ENCODE results near the gene SMARCC2. TPM values are rescaled to one million over a fixed set of nuclear protein-coding genes. Genes with fewer than 3 reads are reported as not detected.

The SMARCC2 gene
- total and polyA plus RNA-seq, 2 donors (not counting 1 experiment from before 2014, with no cell fraction given): 60.2 to 70.8 TPM

DNA sequence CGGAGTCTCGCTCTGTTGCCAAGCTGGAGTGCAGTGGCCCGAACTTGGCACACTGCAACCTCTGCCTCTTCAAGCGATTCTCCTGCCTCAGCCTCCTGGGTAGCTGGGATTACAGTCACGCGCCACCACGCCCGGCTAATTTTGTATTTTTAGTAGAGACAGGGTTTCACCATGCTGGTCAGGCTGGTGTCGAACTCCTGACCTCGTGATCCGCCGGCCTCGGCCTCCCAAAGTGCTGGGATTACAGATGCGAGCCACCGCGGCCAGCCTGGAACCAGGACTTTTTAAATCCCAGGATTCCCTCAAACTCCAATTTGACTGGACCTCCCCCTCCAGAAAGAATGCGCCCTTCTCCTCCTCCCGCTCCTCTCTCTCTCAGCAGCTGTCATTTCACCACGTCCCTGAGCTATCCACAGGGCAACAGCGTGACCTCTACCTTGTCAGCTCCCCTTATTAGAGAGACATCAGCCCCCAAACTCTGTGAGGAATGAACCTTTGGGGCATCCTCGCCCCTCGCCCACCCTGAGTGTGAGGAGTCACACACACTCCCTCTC lies 59.3 kb downstream of the SMARCC2 start:
- no peak for TF ChIP-seq EZH2 (IDR thresholded peaks at IDR 0.05; ENCODE audit: low read length, missing control alignments)
- no peak for TF ChIP-seq CTCF (conservative IDR thresholded peaks at IDR 0.05 in 1 of 2, IDR thresholded peaks at IDR 0.05 in 1 of 2; ENCODE audit: low read depth in 1 of 2, low read length in 2 of 2)
- H3K9me3 ChIP-seq (ENCODE audit: control insufficient read depth, insufficient read depth, low read depth, low read length): no peaks in the 10 kb centered on the region
- H3K4me1 ChIP-seq (ENCODE audit: control insufficient read depth, extremely low read depth, insufficient read depth, low read length): peaks cover 11% of the 10 kb centered on the region
- H3K9ac ChIP-seq (ENCODE audit: insufficient read depth, low read length): no peak overlapping the region
- H2AFZ ChIP-seq (ENCODE audit: low read length): no peak overlapping the region
- H3K4me3 ChIP-seq (replicated peaks in 1 of 4; ENCODE audit: control extremely low read depth in 1 of 4, insufficient read depth in 1 of 4, low read depth in 3 of 4, low read length in 4 of 4): peak overlapping the region; percentile 77 to 97 (median 86)
- H4K20me1 ChIP-seq (ENCODE audit: control insufficient read depth, extremely low read depth, insufficient read depth, low read length): no peaks in the 10 kb centered on the region
- no peaks in the 10 kb centered on the region for H3K27me3 ChIP-seq (ENCODE audit: control insufficient read depth, insufficient read depth, low read length)
- H3K27ac ChIP-seq (ENCODE audit: insufficient read depth, low read length): no peak overlapping the region
- H3K79me2 ChIP-seq (ENCODE audit: control insufficient read depth, insufficient read depth, low read length): peaks cover 25% of the 10 kb centered on the region
- no peak for DNase-seq (ENCODE audit: low read depth in 2 of 2)
- peaks cover 25% of the 10 kb centered on the region for H3K36me3 ChIP-seq (ENCODE audit: control insufficient read depth, insufficient read depth, low read length)
- peak overlapping the region; percentile 92 for H3K4me2 ChIP-seq (ENCODE audit: extremely low read depth, insufficient read depth, low read length)

DNA sequence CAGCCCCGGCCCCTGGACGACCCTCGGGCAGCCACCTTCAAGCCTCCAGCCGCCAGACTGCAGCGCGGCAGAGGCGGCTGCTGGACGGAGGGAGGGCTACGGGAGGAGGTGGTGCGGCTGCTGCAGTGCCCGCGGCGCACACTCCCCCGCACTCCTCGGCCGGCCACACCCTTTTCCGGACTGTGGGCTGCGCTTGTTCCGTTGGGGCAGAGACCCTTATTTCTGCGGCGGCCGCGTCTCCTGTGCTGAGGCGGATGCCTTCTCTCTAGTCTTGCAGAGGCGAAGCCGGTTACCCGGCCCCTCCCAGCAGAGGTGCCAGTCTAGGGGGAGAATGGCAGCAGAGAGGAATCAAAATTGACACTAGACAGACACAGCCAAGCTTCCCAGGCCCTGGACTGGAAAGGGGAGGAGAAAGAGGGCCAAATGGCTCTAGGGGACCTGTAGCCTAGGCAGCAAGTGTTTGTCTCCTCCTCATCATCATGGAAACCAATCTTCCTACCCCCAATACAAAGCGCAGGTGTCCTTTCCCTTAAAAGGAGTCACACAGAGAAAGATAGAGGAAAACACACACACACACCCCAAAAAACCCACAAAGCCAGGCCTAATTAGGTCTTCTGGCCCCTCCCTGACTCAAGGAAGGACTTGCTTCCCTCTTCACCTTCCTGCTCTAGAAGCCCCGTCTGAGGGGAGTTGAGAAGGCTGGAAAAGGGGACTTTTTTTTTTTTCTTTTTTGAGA lies 59.9 kb downstream of the SMARCC2 start:
- no peaks in the 10 kb centered on the region for H3K9me3 ChIP-seq (ENCODE audit: control insufficient read depth, insufficient read depth, low read depth, low read length)
- H3K36me3 ChIP-seq (ENCODE audit: control insufficient read depth, insufficient read depth, low read length): peaks cover 25% of the 10 kb centered on the region
- H3K9ac ChIP-seq (ENCODE audit: insufficient read depth, low read length): peak overlapping the region; percentile 54
- no peaks in the 10 kb centered on the region for H4K20me1 ChIP-seq (ENCODE audit: control insufficient read depth, extremely low read depth, insufficient read depth, low read length)
- H3K27me3 ChIP-seq (ENCODE audit: control insufficient read depth, insufficient read depth, low read length): no peaks in the 10 kb centered on the region
- TF ChIP-seq CTCF (conservative IDR thresholded peaks at IDR 0.05 in 1 of 2, IDR thresholded peaks at IDR 0.05 in 1 of 2; ENCODE audit: low read depth in 1 of 2, low read length in 2 of 2) (no peak), EZH2 (IDR thresholded peaks at IDR 0.05; ENCODE audit: low read length, missing control alignments) (no peak)
- no peak overlapping the region for H2AFZ ChIP-seq (ENCODE audit: low read length)
- peaks cover 11% of the 10 kb centered on the region for H3K4me1 ChIP-seq (ENCODE audit: control insufficient read depth, extremely low read depth, insufficient read depth, low read length)
- peak overlapping the region; percentile 77 to 97 (median 86) for H3K4me3 ChIP-seq (replicated peaks in 1 of 4; ENCODE audit: control extremely low read depth in 1 of 4, insufficient read depth in 1 of 4, low read depth in 3 of 4, low read length in 4 of 4)
- peaks cover 25% of the 10 kb centered on the region for H3K79me2 ChIP-seq (ENCODE audit: control insufficient read depth, insufficient read depth, low read length)
- peak; percentile 30 to 51 for DNase-seq (ENCODE audit: low read depth in 2 of 2)
- H3K27ac ChIP-seq (ENCODE audit: insufficient read depth, low read length): peak overlapping the region; percentile 80
- peak overlapping the region; percentile 92 for H3K4me2 ChIP-seq (ENCODE audit: extremely low read depth, insufficient read depth, low read length)

- Histone ChIP-seq H3K4me1 (ENCODE audit: control insufficient read depth, extremely low read depth, insufficient read depth, low read length) (peaks cover 11% of the 10 kb centered on the region), H3K79me2 (ENCODE audit: control insufficient read depth, insufficient read depth, low read length) (peaks cover 25% of the 10 kb centered on the region), H4K20me1 (ENCODE audit: control insufficient read depth, extremely low read depth, insufficient read depth, low read length) (no peaks in the 10 kb centered on the region), H3K4me2 (ENCODE audit: extremely low read depth, insufficient read depth, low read length) (peak overlapping the region; percentile 92), H2AFZ (ENCODE audit: low read length) (no peak overlapping the region), H3K36me3 (ENCODE audit: control insufficient read depth, insufficient read depth, low read length) (peaks cover 22% of the 10 kb centered on the region), H3K27me3 (ENCODE audit: control insufficient read depth, insufficient read depth, low read length) (no peaks in the 10 kb centered on the region), H3K4me3 (replicated peaks in 1 of 4; ENCODE audit: control extremely low read depth in 1 of 4, insufficient read depth in 1 of 4, low read depth in 3 of 4, low read length in 4 of 4) (peak overlapping the region; percentile 77 to 97 (median 86)), H3K9ac (ENCODE audit: insufficient read depth, low read length) (peak overlapping the region; percentile 86), H3K27ac (ENCODE audit: insufficient read depth, low read length) (peak overlapping the region; percentile 80), H3K9me3 (ENCODE audit: control insufficient read depth, insufficient read depth, low read depth, low read length) (no peaks in the 10 kb centered on the region)
- TF ChIP-seq EZH2 (IDR thresholded peaks at IDR 0.05; ENCODE audit: low read length, missing control alignments): no peak
- TF ChIP-seq CTCF (conservative IDR thresholded peaks at IDR 0.05 in 1 of 2, IDR thresholded peaks at IDR 0.05 in 1 of 2; ENCODE audit: low read depth in 1 of 2, low read length in 2 of 2): no peak
- DNase-seq (ENCODE audit: low read depth in 2 of 2): peak in 1 of 2 donors; percentile 29
These were observed 60.5 kb downstream of the SMARCC2 start for GRCh38 chr12:56128670-56129205.

All from fibroblast of lung (primary cell).